H1 (cell line): ENCODE measurements around the gene CALML4. TPM values are rescaled to one million over a fixed set of nuclear protein-coding genes. Genes with fewer than 3 reads are reported as not detected.

ENCODE experiments used
- CHD7 ChIP-seq: fragments of 300-600 bp; sonication (generic); IDR thresholded peaks from 2 replicates; pipeline ENCODE4 v1.7.1; 2012; ENCODE audit warnings: low read length, moderate library complexity, mild to moderate bottlenecking, inconsistent platforms; ENCODE audit not compliant: insufficient replicate concordance
- polyA plus RNA-seq, 7 experiments: library from polyadenylated mRNA; depleted of rRNA in 3 of 7; stranded (reverse) in 5 of 7; unstranded in 2 of 7; fragments of >200 nt in 5 of 7; fragments of 200-250 nt in 2 of 7; gene quantifications; 1 replicate in 5 of 7; 2 replicates in 1 of 7; 4 replicates in 1 of 7; pipeline versions ENCODE4 v1.2.1 to v1.2.3, GENCODE V29; 2011 to 2013; ENCODE audit warnings: missing spikeins in 2 of 7, mixed read lengths in 2 of 7
- total RNA-seq: library from RNA; stranded (reverse); fragmentation: NEBNext Ultra II Directional; extraction: Animal tissue kit (Norgen Biotek cat#: 25700); gene quantifications from 2 replicates; pipeline ENCODE4 v1.2.1, GENCODE V29; 2021

CALML4 gene
- total and polyA plus RNA-seq, 2 of the 8 experiments (the other 6 are each of a cell fraction or from before 2014, with no cell fraction given) = 3.8 to 12.5 TPM

DNA sequence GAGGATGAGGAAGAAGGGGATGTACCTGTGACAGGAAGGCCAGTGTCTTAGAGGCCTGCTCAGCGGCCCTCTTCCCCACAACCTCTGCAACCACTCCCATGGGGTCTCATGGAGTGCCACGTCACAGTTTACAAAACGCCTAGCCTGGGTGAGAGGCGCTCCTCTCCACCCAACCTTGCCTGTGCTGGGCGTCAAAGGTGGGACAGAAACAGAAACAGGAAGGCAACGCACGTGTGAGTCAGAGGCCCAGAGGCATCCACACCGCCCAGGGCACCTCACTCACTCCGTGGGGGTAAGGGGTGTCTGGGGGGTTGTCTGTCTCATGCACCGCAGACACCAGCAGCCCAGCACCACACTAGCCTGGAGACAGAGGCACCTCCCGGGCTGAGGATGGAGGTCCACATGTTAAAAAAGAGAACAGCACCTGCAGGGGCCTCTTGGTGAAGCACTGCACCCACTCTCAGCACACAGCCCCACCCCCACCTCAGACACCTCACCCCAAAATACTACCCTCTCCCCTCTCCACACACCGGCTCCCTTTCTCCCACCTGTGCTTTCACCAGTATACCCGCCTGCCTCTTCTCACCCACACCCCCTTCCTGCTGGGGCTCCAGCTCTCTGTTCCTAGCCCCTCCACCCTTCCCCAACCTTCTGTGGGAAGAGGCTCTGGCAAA, 4.7 kb upstream of the CALML4 start (continued):
- no peak for TF ChIP-seq CHD7
